Upper lobe of right lung (tissue), 1 donor: ENCODE results near the gene PCF11. TPM values are rescaled to one million over a fixed set of nuclear protein-coding genes. Genes with fewer than 3 reads are reported as not detected.

ENCODE experiments used
- ATAC-seq: fragments of 200-7000 bp; cut with Tn5 transposase; one replicate; pipeline ENCODE4 v1.9.1; 2020; ENCODE audit warnings: mild to moderate bottlenecking, moderate library complexity
- DNase-seq: peaks from one replicate; pipeline ENCODE4 v3.0.0-alpha.2; 2020
- H3K27ac ChIP-seq: fragments of 200-600 bp; one replicate; pipeline ENCODE4 v1.8.0; 2022
- H3K27me3 ChIP-seq: fragments of 200-600 bp; one replicate; pipeline ENCODE4 v1.8.0; 2022; ENCODE audit warnings: mild to moderate bottlenecking
- H3K36me3 ChIP-seq: fragments of 200-600 bp; one replicate; pipeline ENCODE4 v1.8.0; 2022
- H3K4me1 ChIP-seq: fragments of 200-600 bp; one replicate; pipeline ENCODE4 v1.8.0; 2022
- H3K4me3 ChIP-seq: fragments of 200-600 bp; one replicate; pipeline ENCODE4 v1.8.0; 2022; ENCODE audit warnings: mild to moderate bottlenecking
- H3K9me3 ChIP-seq: fragments of 200-600 bp; one replicate; pipeline ENCODE4 v1.8.0; 2022
- CTCF ChIP-seq: fragments of 200-600 bp; IDR thresholded peaks from one replicate; pipeline ENCODE4 v1.8.0; 2022; ENCODE audit warnings: antibody characterized with exemption
- intact Hi-C: fragments of 100-400 bp; cut with DNase I; formaldehyde crosslinking; loops from one replicate; pipeline ENCODE4 v1.11.0; 2022
- total RNA-seq: library from RNA; stranded (reverse); fragmentation: NEBNext Ultra II Directional; extraction: Animal tissue kit (Norgen Biotek cat#: 25700); gene quantifications from one replicate; pipeline ENCODE4 v1.2.1, GENCODE V29; 2021
- donor health status: DM: no; HTN: yes; CAD: no; lungs with severe emphysema.

Gene PCF11
- total RNA-seq, 1 donor from 2014 or later: 54.5 TPM

GRCh38 chr11:83140691-83141455, 16.1 kb upstream of the PCF11 start:
- H3K4me1 ChIP-seq: no peaks in the 10 kb centered on the region

GRCh38 chr11:83147895-83148294, 9.0 kb upstream of the PCF11 start:
- no peaks in the 10 kb centered on the region for H3K27me3 ChIP-seq
- H3K4me3 ChIP-seq: no peak overlapping the region
- no peak for TF ChIP-seq CTCF
- H3K27ac ChIP-seq: no peak overlapping the region
- ATAC-seq: no peak
- no peaks in the 10 kb centered on the region for H3K36me3 ChIP-seq
- H3K4me1 ChIP-seq: no peaks in the 10 kb centered on the region
- DNase-seq: no peak
- no peaks in the 10 kb centered on the region for H3K9me3 ChIP-seq
- intact Hi-C loops: no loop called here

More at GRCh38 chr11:83140691-83141455, 16.1 kb upstream of the PCF11 start:
- intact Hi-C loops: no loop called here
- Histone ChIP-seq H3K4me3 (no peak overlapping the region), H3K36me3 (no peaks in the 10 kb centered on the region), H3K9me3 (no peaks in the 10 kb centered on the region), H3K27me3 (no peaks in the 10 kb centered on the region), H3K27ac (no peak overlapping the region)
- no peak for TF ChIP-seq CTCF
- no peak for DNase-seq
- no peak for ATAC-seq

- intact Hi-C loops: no loop called here
- Histone ChIP-seq H3K9me3 (no peaks in the 10 kb centered on the region), H3K27me3 (no peaks in the 10 kb centered on the region), H3K27ac (no peak overlapping the region), H3K4me1 (no peaks in the 10 kb centered on the region), H3K4me3 (no peak overlapping the region), H3K36me3 (no peaks in the 10 kb centered on the region)
- DNase-seq: no peak
- TF ChIP-seq CTCF: no peak
- ATAC-seq: no peak
Measured at GRCh38 chr11:83150450-83150849, 6.5 kb upstream of the PCF11 start.

DNA sequence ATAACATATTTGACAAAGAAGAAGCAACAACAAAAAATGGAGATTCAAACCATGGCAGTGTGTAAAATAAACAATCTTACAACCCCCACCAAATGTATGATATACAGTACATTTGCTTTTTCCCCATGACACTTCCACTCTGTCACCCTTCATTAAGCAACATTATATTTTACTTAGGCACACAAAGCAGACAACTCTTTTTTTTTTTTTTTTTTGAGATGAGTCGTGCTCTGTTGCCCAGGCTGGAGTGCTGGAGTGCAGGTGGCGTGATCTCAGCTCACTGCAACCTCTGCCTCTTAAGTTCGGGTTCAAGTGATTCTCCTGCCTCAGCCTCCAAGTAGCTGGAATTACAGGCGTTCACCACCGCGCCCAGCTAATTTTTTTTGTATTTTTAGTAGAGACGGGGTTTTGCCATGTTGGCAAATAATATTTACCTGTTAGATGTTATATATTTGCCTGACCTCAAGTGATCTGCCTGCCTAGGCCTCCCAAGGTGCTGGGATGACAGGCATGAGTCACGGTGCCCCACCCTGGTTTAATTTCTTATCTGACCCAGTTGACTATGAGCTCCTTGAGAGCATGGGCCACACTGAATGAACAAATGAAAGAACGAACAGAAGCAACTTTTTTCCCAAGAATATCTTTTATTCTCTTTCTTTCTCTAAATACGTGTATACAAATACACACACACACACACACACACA, 5.5 kb upstream of the PCF11 start:
- no peaks in the 10 kb centered on the region for H3K36me3 ChIP-seq
- no peak for TF ChIP-seq CTCF
- H3K4me1 ChIP-seq: no peaks in the 10 kb centered on the region
- H3K9me3 ChIP-seq: no peaks in the 10 kb centered on the region
- no peaks in the 10 kb centered on the region for H3K27me3 ChIP-seq
- intact Hi-C loops: no loop called here
- H3K4me3 ChIP-seq: no peak overlapping the region
- ATAC-seq (no peak), DNase-seq (no peak)
- no peak overlapping the region for H3K27ac ChIP-seq

- ATAC-seq (no peak), DNase-seq (no peak)
- Histone ChIP-seq H3K4me1 (no peaks in the 10 kb centered on the region), H3K27ac (no peak overlapping the region), H3K27me3 (no peaks in the 10 kb centered on the region), H3K9me3 (no peaks in the 10 kb centered on the region), H3K4me3 (no peak overlapping the region), H3K36me3 (no peaks in the 10 kb centered on the region)
- no peak for TF ChIP-seq CTCF
- intact Hi-C loops: no loop called here
Measured at GRCh38 chr11:83152264-83152663, 4.7 kb upstream of the PCF11 start.
